Measurements from ENCODE around the gene APOOL. TPM values are rescaled to one million over a fixed set of nuclear protein-coding genes. Genes with fewer than 3 reads are reported as not detected.

APOOL gene
- total and polyA plus RNA-seq, 9 of the 15 experiments (the other 6 are each of a cell fraction or from before 2014, with no cell fraction given) = 4.6 to 20.5 (median 10.2) TPM

DNA sequence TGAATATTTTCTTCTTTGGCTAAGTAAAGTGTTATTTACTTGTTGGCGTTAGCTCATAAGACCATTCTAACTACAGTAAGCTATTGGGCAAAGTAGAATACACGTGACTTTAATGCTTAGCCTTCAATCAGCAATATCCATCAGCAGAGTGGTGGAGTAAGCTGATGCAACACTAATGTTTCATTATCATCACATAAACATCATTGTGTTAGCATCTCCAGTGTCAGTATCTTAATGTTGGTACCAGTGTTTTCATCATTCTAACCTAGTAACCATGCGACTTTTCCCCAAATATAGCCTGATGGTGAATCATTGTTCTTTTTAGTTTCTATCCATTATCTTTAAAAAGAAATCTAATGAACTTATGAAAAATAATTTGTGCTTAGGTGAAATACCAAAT is 48.5 kb downstream of the APOOL start:
- no peak for FAIRE-seq
- H3K4me3 ChIP-seq = no peak overlapping the region
- no peaks in the 10 kb centered on the region for H3K9me1 ChIP-seq (ENCODE audit: control insufficient read depth, insufficient read depth, low read length)
- no peak overlapping the region for H3K4me2 ChIP-seq (ENCODE audit: insufficient read depth, low read length)
- BruUV-seq (replicated peaks) = no TSS peak
- no peak overlapping the region for H2AFZ ChIP-seq (ENCODE audit: low read depth, low read length)
- no peaks in the 10 kb centered on the region for H3K36me3 ChIP-seq (ENCODE audit: control insufficient read depth, insufficient read depth, low read length)
- intact Hi-C loops (cut with micrococcal nuclease) (loop anchor here (10.0 kb wide), 1 partner anchor 1007 kb away; no protein-coding TSS in a partner anchor), in situ Hi-C loops (cut with MboI) (no loop called here)
- ChIA-PET POLR2A (no interaction called here), CTCF (ENCODE audit: low intra/inter-chr PET ratio) (no interaction called here)
- H3K27ac ChIP-seq (ENCODE audit: extremely low read depth, low read depth, low read length) = no peak overlapping the region
- no peaks in the 10 kb centered on the region for H3K79me2 ChIP-seq (ENCODE audit: control insufficient read depth, insufficient read depth, low read length)
- ATAC-seq = no peak
- H3K4me1 ChIP-seq (replicated peaks in 1 of 2; ENCODE audit: control insufficient read depth in 2 of 2, insufficient read depth in 2 of 2, low read length in 2 of 2) = no peaks in the 10 kb centered on the region
- no peak for DNase-seq (ENCODE audit: extremely low read depth in 1 of 4, low spot score in 3 of 4)
- WGBS (ENCODE audit: insufficient coverage, low coverage, missing lambda C conversion rate) = 13% methylated on average over 3 of the region's 3 CpGs
- H4K20me1 ChIP-seq (replicated peaks; ENCODE audit: control insufficient read depth, insufficient read depth, low read length) = no peaks in the 10 kb centered on the region
- H3K9me3 ChIP-seq (replicated peaks; ENCODE audit: control insufficient read depth, insufficient read depth, low read depth, low read length) = no peaks in the 10 kb centered on the region
- H3K27me3 ChIP-seq (ENCODE audit: control insufficient read depth in 2 of 2, insufficient read depth in 2 of 2, low read length in 2 of 2) = no peaks in the 10 kb centered on the region
- no peak overlapping the region for H3K9ac ChIP-seq (ENCODE audit: insufficient read depth in 1 of 2, low read depth in 2 of 2, low read length in 2 of 2)
- TF ChIP-seq DACH1 (IDR thresholded peaks at IDR 0.05; ENCODE audit: partially characterized antibody) (no peak), RBM22 (IDR thresholded peaks at IDR 0.05; ENCODE audit: low read depth, low read length, poor library complexity, severe bottlenecking) (no peak), CREM (IDR thresholded peaks at IDR 0.05; ENCODE audit: low read depth) (no peak), TEAD4 (IDR thresholded peaks at IDR 0.05; ENCODE audit: low read length) (no peak), TEAD4 (CRISPR knock-in tag; IDR thresholded peaks at IDR 0.05; ENCODE audit: borderline replicate concordance) (no peak), NEUROD1 (IDR thresholded peaks at IDR 0.05; ENCODE audit: borderline replicate concordance, low read depth, low read length, partially characterized antibody) (no peak), ZNF668 (CRISPR knock-in tag; IDR thresholded peaks at IDR 0.05) (no peak), MCM5 (IDR thresholded peaks at IDR 0.05; ENCODE audit: low read depth) (no peak), HDAC6 (IDR thresholded peaks at IDR 0.05; ENCODE audit: low read depth, low read length) (no peak), ZNF3 (CRISPR knock-in tag; IDR thresholded peaks at IDR 0.05) (no peak), ZC3H4 (CRISPR knock-in tag; IDR thresholded peaks at IDR 0.05; ENCODE audit: borderline replicate concordance) (no peak), SIX5 (IDR thresholded peaks at IDR 0.05; ENCODE audit: borderline replicate concordance in 1 of 2, insufficient read depth in 1 of 2, low read depth in 1 of 2, low read length in 2 of 2) (no peak), XRCC4 (IDR thresholded peaks at IDR 0.05; ENCODE audit: extremely low read depth, insufficient read depth, insufficient read length) (no peak)
- TF ChIP-seq, protein P1, sequence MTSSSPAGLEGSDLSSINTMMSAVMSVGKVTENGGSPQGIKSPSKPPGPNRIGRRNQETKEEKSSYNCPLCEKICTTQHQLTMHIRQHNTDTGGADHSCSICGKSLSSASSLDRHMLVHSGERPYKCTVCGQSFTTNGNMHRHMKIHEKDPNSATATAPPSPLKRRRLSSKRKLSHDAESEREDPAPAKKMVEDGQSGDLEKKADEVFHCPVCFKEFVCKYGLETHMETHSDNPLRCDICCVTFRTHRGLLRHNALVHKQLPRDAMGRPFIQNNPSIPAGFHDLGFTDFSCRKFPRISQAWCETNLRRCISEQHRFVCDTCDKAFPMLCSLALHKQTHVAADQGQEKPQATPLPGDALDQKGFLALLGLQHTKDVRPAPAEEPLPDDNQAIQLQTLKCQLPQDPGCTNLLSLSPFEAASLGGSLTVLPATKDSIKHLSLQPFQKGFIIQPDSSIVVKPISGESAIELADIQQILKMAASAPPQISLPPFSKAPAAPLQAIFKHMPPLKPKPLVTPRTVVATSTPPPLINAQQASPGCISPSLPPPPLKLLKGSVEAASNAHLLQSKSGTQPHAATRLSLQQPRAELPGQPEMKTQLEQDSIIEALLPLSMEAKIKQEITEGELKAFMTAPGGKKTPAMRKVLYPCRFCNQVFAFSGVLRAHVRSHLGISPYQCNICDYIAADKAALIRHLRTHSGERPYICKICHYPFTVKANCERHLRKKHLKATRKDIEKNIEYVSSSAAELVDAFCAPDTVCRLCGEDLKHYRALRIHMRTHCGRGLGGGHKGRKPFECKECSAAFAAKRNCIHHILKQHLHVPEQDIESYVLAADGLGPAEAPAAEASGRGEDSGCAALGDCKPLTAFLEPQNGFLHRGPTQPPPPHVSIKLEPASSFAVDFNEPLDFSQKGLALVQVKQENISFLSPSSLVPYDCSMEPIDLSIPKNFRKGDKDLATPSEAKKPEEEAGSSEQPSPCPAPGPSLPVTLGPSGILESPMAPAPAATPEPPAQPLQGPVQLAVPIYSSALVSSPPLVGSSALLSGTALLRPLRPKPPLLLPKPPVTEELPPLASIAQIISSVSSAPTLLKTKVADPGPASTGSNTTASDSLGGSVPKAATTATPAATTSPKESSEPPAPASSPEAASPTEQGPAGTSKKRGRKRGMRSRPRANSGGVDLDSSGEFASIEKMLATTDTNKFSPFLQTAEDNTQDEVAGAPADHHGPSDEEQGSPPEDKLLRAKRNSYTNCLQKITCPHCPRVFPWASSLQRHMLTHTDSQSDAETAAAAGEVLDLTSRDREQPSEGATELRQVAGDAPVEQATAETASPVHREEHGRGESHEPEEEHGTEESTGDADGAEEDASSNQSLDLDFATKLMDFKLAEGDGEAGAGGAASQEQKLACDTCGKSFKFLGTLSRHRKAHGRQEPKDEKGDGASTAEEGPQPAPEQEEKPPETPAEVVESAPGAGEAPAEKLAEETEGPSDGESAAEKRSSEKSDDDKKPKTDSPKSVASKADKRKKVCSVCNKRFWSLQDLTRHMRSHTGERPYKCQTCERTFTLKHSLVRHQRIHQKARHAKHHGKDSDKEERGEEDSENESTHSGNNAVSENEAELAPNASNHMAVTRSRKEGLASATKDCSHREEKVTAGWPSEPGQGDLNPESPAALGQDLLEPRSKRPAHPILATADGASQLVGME (CRISPR knock-in tag; IDR thresholded peaks at IDR 0.05) = no peak
- TF ChIP-seq, protein P2, sequence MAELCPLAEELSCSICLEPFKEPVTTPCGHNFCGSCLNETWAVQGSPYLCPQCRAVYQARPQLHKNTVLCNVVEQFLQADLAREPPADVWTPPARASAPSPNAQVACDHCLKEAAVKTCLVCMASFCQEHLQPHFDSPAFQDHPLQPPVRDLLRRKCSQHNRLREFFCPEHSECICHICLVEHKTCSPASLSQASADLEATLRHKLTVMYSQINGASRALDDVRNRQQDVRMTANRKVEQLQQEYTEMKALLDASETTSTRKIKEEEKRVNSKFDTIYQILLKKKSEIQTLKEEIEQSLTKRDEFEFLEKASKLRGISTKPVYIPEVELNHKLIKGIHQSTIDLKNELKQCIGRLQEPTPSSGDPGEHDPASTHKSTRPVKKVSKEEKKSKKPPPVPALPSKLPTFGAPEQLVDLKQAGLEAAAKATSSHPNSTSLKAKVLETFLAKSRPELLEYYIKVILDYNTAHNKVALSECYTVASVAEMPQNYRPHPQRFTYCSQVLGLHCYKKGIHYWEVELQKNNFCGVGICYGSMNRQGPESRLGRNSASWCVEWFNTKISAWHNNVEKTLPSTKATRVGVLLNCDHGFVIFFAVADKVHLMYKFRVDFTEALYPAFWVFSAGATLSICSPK (IDR thresholded peaks at IDR 0.05; ENCODE audit: borderline replicate concordance) = no peak
- TF ChIP-seq, protein P3, sequence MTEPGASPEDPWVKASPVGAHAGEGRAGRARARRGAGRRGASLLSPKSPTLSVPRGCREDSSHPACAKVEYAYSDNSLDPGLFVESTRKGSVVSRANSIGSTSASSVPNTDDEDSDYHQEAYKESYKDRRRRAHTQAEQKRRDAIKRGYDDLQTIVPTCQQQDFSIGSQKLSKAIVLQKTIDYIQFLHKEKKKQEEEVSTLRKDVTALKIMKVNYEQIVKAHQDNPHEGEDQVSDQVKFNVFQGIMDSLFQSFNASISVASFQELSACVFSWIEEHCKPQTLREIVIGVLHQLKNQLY (CRISPR knock-in tag; conservative IDR thresholded peaks at IDR 0.05) = no peak
